PC-3 (cell line): ENCODE data around the gene IL31.

Experiments used
- EZH2 ChIP-seq: fragments of 300-600 bp; sonication (generic); IDR thresholded peaks from one replicate; pipeline ENCODE4 v1.6.1; 2017; ENCODE audit warnings: antibody characterized with exemption, mild to moderate bottlenecking, low read length; ENCODE audit not compliant: unreplicated experiment
- TF ChIP-seq, protein P1 (sequence below): fragments of 300-600 bp; sonication (generic); conservative IDR thresholded peaks from 2 replicates; pipeline ENCODE4 v1.5.1; 2017; ENCODE audit warnings: antibody characterized with exemption, low read depth, mild to moderate bottlenecking, low read length

DNA sequence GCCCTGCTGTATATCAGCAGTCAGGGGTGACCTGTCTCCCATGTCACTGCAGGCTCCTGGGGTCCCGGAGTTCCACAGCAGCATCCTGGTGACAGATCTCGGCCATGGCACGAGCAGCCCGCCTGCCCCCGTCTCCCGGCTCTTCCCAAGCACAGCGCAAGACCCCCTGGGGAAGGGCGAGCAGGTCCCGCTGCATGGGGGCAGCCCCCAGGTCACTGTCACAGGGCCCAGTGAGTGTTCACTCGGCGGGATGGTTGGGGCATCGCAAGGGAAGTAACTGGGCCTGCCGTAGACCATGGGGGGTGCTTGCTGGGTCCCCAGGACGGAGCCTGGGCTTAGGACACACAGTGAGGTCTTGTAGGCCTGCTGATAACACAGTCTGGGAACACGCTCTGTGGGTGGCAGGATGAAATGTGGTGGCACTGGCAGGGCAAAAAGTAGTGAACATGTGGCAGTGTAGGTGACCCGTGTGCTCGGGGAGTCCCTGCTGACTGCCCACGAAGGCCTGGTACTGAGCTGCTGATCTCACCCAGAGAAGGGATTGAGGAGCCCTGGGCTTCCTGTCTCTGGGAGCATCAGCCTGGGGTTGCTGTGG lies 38.5 kb downstream of the IL31 start:
- TF ChIP-seq, protein P1, sequence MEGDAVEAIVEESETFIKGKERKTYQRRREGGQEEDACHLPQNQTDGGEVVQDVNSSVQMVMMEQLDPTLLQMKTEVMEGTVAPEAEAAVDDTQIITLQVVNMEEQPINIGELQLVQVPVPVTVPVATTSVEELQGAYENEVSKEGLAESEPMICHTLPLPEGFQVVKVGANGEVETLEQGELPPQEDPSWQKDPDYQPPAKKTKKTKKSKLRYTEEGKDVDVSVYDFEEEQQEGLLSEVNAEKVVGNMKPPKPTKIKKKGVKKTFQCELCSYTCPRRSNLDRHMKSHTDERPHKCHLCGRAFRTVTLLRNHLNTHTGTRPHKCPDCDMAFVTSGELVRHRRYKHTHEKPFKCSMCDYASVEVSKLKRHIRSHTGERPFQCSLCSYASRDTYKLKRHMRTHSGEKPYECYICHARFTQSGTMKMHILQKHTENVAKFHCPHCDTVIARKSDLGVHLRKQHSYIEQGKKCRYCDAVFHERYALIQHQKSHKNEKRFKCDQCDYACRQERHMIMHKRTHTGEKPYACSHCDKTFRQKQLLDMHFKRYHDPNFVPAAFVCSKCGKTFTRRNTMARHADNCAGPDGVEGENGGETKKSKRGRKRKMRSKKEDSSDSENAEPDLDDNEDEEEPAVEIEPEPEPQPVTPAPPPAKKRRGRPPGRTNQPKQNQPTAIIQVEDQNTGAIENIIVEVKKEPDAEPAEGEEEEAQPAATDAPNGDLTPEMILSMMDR, result no peak
- TF ChIP-seq EZH2, result no peak
